GM11168 (cell line): ENCODE data around the gene EFS.

Experiments used
- in situ Hi-C: fragments of 300-500 bp; cut with MboI; formaldehyde crosslinking; loops from one replicate; pipeline ENCODE4 v1.12.0; 2022; ENCODE audit warnings: low sequenced_read_pairs; ENCODE audit not compliant: unreplicated experiment

EFS gene

GRCh38 chr14:23360496-23360895 lies 4.5 kb downstream of the EFS start:
- in situ Hi-C loops, result no loop called here

DNA sequence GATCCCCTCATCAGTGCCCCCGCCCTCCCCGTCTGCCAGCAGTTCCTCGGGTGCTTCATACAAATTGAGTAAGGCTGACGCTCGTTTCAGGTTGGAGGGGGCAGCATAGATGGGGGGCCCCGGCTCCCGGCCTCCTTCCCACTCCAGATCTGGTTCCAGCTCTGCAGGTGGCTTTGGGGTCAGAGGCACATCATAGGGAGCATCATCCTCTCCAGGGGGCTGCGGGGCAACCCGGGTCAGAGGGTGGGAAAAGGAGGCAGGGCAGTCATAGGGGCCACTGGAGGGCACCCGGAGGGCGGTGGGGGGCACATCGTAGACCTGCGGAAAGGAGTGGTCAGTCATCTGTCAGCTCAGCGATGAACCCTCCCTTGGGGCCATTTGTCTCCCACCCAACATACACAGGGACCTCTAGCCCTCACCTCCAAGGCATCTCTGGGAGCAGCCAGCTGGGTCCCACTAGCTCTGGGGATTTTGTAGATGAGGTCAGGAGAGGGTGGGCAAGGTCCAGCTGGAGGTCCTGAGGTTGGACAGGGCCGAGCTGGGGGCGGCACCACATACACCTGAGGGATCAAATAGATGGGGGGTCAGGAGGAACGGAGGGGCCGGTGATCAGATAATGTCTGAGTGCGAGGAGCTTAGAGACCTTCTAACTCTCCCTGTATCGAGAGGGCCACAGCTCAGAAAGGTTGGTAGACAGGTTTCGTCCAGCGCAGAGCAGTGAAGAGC lies 5.1 kb downstream of the EFS start:
- in situ Hi-C loops, result no loop called here

GRCh38 chr14:23359167-23359626 lies 5.8 kb downstream of the EFS start:
- in situ Hi-C loops, result no loop called here

DNA sequence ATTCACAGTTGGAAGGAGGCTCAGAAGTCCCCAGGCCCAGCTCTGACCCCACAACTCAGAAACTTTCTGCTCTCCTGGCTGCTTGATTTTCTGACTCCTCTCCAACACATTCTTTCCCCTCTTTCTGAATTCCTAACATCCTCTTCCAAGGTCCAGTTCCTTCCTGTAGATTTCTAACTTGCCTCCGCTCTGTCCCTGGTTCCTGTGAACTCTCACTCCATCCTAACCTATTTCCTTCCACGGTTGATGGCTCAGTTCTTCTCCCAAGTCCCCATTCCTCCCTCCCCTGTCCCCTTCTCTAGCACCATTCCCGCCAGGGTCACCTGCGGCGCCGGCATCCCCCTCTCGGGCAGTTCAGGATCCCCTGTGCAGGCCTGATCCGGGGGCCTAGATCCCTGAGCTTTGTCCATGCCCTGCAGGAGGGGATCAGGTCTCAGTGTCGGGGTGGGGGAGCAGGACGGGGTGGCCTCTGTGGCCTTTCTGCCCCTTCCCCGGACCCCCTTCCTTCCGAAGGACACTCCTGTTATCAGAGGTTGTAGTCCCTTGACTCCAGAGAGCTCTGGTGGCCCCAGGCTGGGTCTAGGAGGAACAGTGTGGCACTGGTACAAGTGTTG lies 6.3 kb downstream of the EFS start:
- in situ Hi-C loops, result no loop called here

DNA sequence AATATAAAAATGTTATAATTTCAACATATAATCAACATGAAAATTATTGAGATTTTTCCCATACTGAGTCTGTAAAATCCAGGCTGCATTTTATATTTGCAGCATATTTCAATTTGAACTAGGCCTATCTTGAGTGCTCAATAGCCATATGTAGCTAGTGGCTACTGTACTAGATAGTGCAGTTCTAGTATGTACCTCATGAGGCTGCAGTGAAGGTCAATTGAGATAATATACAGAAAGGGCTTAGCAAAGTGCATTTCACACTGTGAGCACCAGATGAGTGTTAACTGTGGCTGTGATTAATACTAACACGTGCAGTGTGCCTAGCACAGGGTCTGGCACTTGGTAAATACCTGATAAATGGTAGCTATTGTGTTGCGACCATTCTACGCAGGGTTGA lies 6.9 kb downstream of the EFS start:
- in situ Hi-C loops, result no loop called here

- in situ Hi-C loops, result no loop called here
Observed at GRCh38 chr14:23357261-23357660, 7.7 kb downstream of the EFS start.

DNA sequence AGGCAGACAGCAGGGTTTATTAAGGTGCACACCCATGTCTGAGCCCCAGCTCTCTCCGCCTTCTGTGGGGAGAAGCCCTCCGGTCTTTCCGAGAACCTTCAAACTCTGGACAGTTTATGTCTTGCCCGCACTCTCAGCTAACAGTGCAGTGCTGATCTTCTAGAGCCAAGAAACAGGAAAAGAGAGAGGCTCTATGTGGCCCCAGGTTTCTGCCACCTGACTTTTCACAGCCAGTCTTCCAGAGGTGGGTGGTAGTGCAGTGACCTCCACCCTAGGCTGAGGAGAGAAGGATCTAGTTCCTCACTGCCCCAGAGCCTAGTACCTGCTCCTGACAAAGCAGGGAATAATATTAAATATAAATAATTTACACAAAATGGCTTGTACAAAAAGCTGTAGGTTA lies 8.3 kb downstream of the EFS start:
- in situ Hi-C loops, result no loop called here

DNA sequence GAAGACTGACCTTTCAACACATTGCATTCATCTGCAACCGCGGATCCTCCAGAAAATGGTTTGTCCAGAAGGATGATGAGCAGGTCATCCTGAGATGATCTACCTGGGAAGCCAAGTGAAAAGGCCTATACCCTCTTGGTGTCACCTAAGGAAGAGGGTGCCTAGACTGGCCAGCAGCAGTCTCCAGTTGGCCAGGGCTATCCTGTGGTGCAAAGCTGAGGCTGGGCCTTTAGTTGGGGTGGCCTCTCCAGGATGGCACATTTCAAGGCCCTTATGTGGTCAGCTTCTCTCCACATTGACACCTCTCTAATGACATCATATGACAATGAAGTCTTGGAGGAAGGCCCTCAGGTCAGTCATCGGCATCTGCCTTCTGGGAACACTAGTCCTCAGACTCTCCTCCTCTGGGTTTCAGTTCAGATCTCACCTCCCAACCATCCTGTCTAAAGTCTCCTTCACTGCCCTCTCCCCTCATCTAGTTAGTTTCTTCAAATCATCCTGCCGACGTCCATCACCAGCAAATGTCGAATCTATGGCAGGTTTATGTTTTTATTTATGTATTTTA lies 9.0 kb downstream of the EFS start:
- in situ Hi-C loops, result no loop called here

- in situ Hi-C loops, result no loop called here
Observed at GRCh38 chr14:23354990-23355389, 10.0 kb downstream of the EFS start.

DNA sequence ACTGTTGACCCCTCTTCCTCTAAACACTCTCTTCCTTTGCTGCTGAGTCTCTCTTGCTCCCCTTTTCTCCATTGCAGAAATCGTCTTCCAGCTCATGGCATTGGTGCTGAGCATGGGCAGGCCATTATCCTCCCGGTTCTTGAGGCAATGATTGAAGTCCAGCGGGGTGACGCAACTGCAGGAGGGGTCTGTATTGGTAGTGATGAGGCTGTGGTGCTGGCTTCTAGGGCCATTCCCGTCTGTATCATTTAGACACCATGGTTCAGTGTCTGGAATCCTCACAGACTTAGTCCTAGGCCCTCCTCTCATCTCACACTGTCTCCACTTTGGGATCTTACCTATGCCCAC lies 11.6 kb downstream of the EFS start:
- in situ Hi-C loops, result no loop called here

DNA sequence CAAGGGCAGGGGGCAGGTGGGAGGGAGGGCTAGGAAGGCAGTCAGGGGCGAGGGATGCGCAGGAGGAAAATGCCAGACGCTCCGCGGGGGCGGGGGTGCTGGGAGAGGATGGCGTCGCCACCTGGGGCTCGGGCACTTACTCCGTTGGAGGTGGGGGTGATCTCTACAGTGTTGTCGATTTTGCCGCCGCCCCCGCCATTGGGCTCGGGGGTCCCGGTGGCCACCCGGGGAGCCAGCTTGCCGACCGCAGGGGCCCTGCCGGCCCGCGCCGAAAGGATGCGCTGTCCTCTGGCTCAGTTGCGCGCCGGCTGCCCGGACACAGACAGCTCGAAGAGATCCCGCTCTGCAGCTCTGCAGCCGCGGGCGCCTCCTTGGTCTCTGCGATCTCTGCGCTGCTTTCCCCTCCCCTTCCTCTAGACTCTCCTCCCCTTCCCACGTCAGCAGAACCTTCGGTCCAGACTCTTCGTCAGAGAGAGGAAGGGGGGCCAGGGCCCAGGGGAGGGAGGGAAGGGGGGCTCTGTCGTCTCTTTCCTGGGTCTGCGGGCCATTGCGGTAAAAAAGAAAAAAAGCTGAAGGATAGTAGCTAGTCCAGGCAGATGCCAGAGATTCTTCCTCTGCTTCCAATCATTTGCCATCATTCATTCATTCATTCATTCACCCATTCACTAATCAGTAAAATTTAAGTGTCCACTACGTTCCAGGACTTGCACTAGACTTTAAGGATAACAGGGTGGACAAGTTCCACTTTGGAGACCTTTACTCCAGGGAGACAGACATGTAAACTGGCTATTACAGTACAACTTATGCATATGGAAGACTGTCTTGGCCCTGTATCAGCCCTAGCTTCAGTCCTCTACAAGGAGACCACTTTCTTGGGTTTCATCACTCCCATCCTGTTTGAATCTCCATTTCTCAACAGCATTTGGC lies 12.2 kb downstream of the EFS start, which contains the start of gene SLC22A17:
Gene SLC22A17, minus strand, starts transcription at position 382 of the 927 bp plus-strand sequence.
- in situ Hi-C loops, result no loop called here

- in situ Hi-C loops, result no loop called here
Observed at GRCh38 chr14:23351681-23352505, 13.1 kb downstream of the EFS start.

DNA sequence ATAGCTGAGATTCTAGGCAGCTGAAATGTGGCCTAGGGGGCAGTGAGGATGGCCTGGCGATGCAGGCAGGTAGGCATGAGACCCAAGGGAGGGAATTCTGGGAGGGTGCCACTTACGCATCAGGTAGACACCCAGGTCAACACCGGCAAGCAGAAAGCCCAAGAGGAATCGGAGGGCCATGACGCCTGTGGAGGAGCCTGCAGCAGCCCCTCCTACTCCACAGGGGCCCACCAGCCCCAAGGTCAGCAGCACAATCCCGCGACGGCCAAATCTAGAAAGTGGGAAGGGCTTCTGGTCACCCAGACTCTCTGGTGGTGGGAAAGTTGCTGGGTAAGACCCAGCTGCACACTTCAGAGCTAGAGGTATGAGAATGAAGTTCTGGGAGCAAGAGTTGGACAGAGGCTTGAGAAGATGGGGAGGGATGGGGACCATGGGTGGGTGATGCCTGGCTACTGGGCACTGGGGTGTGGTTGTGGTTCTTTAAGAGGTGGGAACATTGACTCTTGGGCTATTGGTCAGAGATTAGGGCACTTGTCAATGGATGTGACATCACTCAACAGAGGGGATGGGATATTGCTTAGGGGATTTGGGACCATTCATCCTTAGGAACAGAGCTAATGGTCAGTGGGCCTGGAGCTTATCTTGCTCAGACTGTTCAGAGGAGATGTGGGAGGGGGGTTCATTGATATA lies 15.7 kb downstream of the EFS start:
- in situ Hi-C loops, result no loop called here

DNA sequence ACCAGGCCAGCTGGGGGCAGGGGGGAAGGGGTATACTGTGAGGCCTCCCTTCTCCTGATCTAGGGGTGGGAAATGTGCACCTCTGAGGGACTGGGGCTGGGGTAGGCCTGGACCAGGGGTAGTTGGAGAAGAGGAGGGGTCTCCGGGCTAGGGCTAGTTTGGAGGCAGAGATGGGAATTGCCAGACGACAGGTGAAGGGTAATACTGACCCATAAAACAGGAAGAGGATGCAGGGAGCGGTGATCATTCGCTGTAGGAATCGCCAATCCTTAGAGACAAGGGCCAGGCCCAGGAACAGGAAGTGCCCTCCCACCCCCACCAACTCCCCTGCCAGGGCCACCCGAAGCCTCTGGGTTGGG lies 16.7 kb downstream of the EFS start:
- in situ Hi-C loops, result no loop called here

DNA sequence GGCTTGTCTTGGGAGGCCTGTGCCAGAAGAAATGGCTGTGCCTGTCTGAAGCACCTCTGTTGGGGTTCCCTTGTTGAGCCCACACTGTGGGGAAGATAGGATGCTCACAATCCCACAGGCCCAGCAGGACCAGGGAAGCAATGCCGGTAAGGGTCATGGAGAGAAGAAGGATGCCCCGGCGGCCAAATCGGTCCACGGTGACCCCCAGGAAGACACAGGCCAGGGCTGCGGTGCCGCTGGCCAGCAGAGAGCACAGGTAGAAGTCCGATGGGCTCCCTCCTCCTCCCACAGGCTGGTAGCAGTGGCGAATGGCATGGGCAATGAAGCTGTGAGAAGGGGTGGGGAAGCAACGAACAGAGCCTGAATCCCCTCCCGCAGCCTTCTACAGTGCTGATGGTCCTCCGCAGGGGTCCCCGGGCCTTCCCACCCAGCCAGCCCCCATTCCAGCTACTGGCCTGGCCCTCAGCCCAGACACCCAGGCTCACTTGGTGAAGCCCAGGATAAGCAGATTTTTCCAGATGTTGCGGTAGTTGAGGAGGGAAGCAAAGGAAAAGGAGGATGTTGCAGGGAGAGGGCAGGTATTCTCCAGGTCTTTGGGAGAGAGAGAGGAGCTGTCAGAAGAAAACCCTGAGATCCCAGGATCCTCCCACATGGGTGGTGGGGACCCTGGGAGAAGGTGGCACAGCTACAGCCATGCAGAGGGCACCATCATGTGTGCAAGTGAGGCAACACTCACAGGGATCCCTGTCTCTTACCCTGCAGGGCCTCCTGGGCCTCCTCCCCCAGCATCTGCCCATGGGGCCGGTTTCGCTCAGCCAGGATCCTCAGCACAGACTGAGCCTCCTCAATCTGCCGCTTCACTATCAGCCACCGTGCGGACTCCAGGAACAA lies 17.3 kb downstream of the EFS start:
- in situ Hi-C loops, result no loop called here

DNA sequence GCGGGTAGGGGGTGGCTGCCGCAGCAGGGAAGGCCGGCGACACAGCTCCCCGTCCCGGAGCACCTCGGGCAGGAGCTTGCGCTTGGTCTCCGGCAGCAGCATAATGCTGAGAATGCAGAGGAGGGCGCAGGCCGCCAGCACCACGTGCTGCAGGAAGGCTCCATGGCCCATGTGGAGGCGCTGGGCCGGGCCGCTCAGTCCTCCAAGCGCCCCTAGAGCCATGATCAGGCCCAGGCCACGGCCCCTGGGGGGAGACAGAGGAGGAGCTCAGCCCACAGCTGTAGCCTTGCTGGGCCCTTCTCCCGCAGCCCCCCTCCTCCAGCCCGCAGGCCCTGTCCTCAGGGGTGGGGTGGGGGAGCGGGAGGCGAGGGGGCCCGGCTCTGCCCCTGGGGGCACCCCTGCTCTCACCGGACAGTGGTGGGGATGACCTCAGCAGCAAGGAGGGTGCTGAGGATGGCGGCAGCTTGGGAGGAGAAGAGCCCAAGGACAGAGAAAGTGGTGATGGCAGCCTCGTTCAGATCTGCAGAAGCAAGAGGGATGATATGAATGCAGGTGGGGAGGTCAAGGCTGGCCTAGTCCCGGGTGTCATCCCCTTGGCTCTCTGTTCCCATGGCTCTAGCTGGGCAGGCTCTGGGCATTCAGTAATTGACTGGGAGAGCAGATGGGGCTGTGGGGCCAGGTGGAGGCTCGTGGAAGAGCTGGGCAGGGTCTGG lies 18.1 kb downstream of the EFS start:
- in situ Hi-C loops, result no loop called here

- in situ Hi-C loops, result no loop called here
Observed at GRCh38 chr14:23345987-23346692, 18.8 kb downstream of the EFS start.
